ENCODE results near the gene NR1I2. TPM values are rescaled to one million over a fixed set of nuclear protein-coding genes. Genes with fewer than 3 reads are reported as not detected.

NR1I2 gene
- total RNA-seq, 1 experiment from 2014 or later = 0.07 TPM

- TF ChIP-seq EZH2 (IDR thresholded peaks at IDR 0.05) (no peak), YY1 (IDR thresholded peaks at IDR 0.05; ENCODE audit: extremely low read depth, insufficient replicate concordance, low read depth, low read length) (no peak), SP1 (IDR thresholded peaks at IDR 0.05; ENCODE audit: low read depth) (no peak), JUND (IDR thresholded peaks at IDR 0.05) (no peak), POLR2A (IDR thresholded peaks at IDR 0.05; ENCODE audit: borderline replicate concordance, extremely low read depth, insufficient read depth, insufficient read length) (no peak)
Observed at GRCh38 chr3:119743921-119744320, 38.0 kb upstream of the NR1I2 start (continued).

GRCh38 chr3:119745942-119746341 lies 36.0 kb upstream of the NR1I2 start:
- Histone ChIP-seq H3K4me1 (ENCODE audit: control insufficient read depth in 1 of 2, insufficient read depth in 2 of 2, low read length in 2 of 2) (no peaks in the 10 kb centered on the region), H3K27ac (ENCODE audit: low read depth, low read length) (no peak overlapping the region), H3K4me3 (replicated peaks in 1 of 2; ENCODE audit: low read depth in 1 of 2, low read length in 2 of 2) (no peak overlapping the region), H3K79me2 (ENCODE audit: insufficient read depth, low read length) (no peaks in the 10 kb centered on the region), H2AFZ (ENCODE audit: low read depth, low read length, poor library complexity, severe bottlenecking) (no peak overlapping the region), H4K20me1 (ENCODE audit: insufficient read depth) (no peaks in the 10 kb centered on the region), H3K9me2 (ENCODE audit: insufficient read depth) (no peaks in the 10 kb centered on the region), H3K9me3 (ENCODE audit: control insufficient read depth in 1 of 2, insufficient read depth in 1 of 2, low read depth in 1 of 2, low read length in 2 of 2) (no peaks in the 10 kb centered on the region), H3K27me3 (ENCODE audit: insufficient read depth, low read length) (no peaks in the 10 kb centered on the region), H3K36me3 (ENCODE audit: control insufficient read depth in 1 of 2, insufficient read depth in 2 of 2, low read length in 2 of 2) (no peaks in the 10 kb centered on the region), H3K9ac (ENCODE audit: low read length) (no peak overlapping the region), H3K4me2 (ENCODE audit: low read length) (no peak overlapping the region)
- BruUV-seq (replicated peaks) = no TSS peak
- no peak for DNase-seq (ENCODE audit: low read depth, low spot score)
- ChIA-PET CTCF (no interaction called here), RAD21 (ENCODE audit: low non-redundant PET in 1 of 2, low total read pairs in 2 of 2, uncharacterized antibody in 2 of 2, unreplicated experiment in 2 of 2) (no interaction called here), POLR2A (no interaction called here)
- TF ChIP-seq SP1 (IDR thresholded peaks at IDR 0.05; ENCODE audit: low read depth) = no peak
- no peak for TF ChIP-seq CEBPB (IDR thresholded peaks at IDR 0.05; ENCODE audit: low read depth)
- TF ChIP-seq ELF1 (IDR thresholded peaks at IDR 0.05; ENCODE audit: borderline replicate concordance, low read depth) = no peak
- TF ChIP-seq TCF7L2 (IDR thresholded peaks at IDR 0.05; ENCODE audit: borderline replicate concordance, extremely low read depth, insufficient read depth, insufficient read length) = no peak
- no peak for TF ChIP-seq JUND (IDR thresholded peaks at IDR 0.05)
- TF ChIP-seq RAD21 (IDR thresholded peaks at IDR 0.05; ENCODE audit: low read depth) = no peak
- no peak for ATAC-seq
- intact Hi-C loops (cut with micrococcal nuclease) = no loop called here

- Histone ChIP-seq H3K9me2 (ENCODE audit: insufficient read depth) (no peaks in the 10 kb centered on the region), H3K4me1 (ENCODE audit: control insufficient read depth in 1 of 2, insufficient read depth in 2 of 2, low read length in 2 of 2) (no peaks in the 10 kb centered on the region), H2AFZ (ENCODE audit: low read depth, low read length, poor library complexity, severe bottlenecking) (no peak overlapping the region)
Observed at GRCh38 chr3:119746423-119746822, 35.5 kb upstream of the NR1I2 start.

More at GRCh38 chr3:119746423-119746822, 35.5 kb upstream of the NR1I2 start:
- TF ChIP-seq EZH2 (IDR thresholded peaks at IDR 0.05) = no peak
- no peak for TF ChIP-seq FOSL1 (IDR thresholded peaks at IDR 0.05; ENCODE audit: low read depth)
- TF ChIP-seq SIN3A (IDR thresholded peaks at IDR 0.05; ENCODE audit: low read depth) = no peak
- no peak for TF ChIP-seq CEBPB (IDR thresholded peaks at IDR 0.05; ENCODE audit: low read depth)
- no peak for TF ChIP-seq YY1 (IDR thresholded peaks at IDR 0.05; ENCODE audit: extremely low read depth, insufficient replicate concordance, low read depth, low read length)
- TF ChIP-seq ATF3 (IDR thresholded peaks at IDR 0.05) = no peak
- TF ChIP-seq EZH2phosphoT487 (IDR thresholded peaks at IDR 0.05; ENCODE audit: borderline replicate concordance) = no peak
- TF ChIP-seq ELF1 (IDR thresholded peaks at IDR 0.05; ENCODE audit: borderline replicate concordance, low read depth) = no peak
- no peak for TF ChIP-seq CTCF (IDR thresholded peaks at IDR 0.05 in 2 of 3, conservative IDR thresholded peaks at IDR 0.05 in 1 of 3; ENCODE audit: borderline replicate concordance in 1 of 3, insufficient read depth in 1 of 3, low read depth in 2 of 3, low read length in 2 of 3)
- DNase-seq (ENCODE audit: low read depth, low spot score) (no peak), ATAC-seq (no peak)
- Histone ChIP-seq H3K4me3 (replicated peaks in 1 of 2; ENCODE audit: low read depth in 1 of 2, low read length in 2 of 2) (no peak overlapping the region), H3K36me3 (ENCODE audit: control insufficient read depth in 1 of 2, insufficient read depth in 2 of 2, low read length in 2 of 2) (no peaks in the 10 kb centered on the region), H3K4me2 (ENCODE audit: low read length) (no peak overlapping the region), H3K9ac (ENCODE audit: low read length) (no peak overlapping the region), H3K27me3 (ENCODE audit: insufficient read depth, low read length) (no peaks in the 10 kb centered on the region), H4K20me1 (ENCODE audit: insufficient read depth) (no peaks in the 10 kb centered on the region), H3K9me3 (ENCODE audit: control insufficient read depth in 1 of 2, insufficient read depth in 1 of 2, low read depth in 1 of 2, low read length in 2 of 2) (no peaks in the 10 kb centered on the region), H3K79me2 (ENCODE audit: insufficient read depth, low read length) (no peaks in the 10 kb centered on the region), H3K27ac (ENCODE audit: low read depth, low read length) (no peak overlapping the region)
- ChIA-PET RAD21 (ENCODE audit: low non-redundant PET in 1 of 2, low total read pairs in 2 of 2, uncharacterized antibody in 2 of 2, unreplicated experiment in 2 of 2) (no interaction called here), CTCF (no interaction called here), POLR2A (no interaction called here)
- BruUV-seq (replicated peaks) = no TSS peak
- intact Hi-C loops (cut with micrococcal nuclease) = no loop called here

Data from HCT116 (cell line).